ENCODE results near the gene EPHB4. TPM values are rescaled to one million over a fixed set of nuclear protein-coding genes. Genes with fewer than 3 reads are reported as not detected.

Gene EPHB4
- total RNA-seq, 6 experiments from 2014 or later: 23.9 to 43.7 (median 36.8) TPM

DNA sequence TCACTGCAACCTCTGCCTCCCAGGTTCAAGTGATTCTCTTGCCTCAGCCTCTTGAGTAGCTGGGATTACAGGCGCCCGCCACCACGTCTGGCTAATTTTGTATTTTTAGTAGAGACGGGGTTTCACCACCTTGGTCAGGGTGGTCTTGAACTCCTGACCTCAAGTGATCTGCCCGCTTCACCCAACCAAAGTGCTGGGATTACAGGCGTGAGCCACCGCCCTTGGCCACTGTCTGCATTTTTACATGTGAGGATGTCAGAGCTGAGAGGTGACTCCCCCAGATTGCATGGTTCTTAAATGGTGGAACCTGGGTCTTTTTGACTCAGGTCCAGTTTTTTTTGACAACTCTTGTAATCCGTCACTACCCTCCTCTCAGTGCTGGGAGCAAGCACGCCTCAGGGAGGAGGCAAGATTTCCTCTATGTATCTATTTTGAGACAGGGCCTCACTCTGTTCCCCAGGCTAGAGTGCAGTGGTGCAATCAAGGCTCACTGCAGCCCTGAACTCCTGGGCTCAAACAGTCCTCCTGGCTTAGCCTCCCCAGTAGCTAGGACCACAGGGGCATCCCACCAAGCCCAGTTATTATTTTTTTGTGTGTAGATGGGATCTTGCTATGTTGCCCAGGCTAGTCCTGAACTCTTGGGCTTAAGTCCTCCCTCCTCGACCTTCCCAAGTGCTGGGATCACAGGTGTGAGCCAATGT is 46.4 kb upstream of the EPHB4 start:
- Histone ChIP-seq H3K27me3 (no peaks in the 10 kb centered on the region), H3K9me3 (no peaks in the 10 kb centered on the region), H3K4me3 (no peak overlapping the region), H3K27ac (no peak overlapping the region), H3K4me1 (peaks cover 0 to 25% (median 8%) of the 10 kb centered on the region in 4 donors), H3K36me3 (peaks cover 0 to 37% (median 18%) of the 10 kb centered on the region in 4 donors)
- TF ChIP-seq CTCF (IDR thresholded peaks at IDR 0.05) (no peak), POLR2A (IDR thresholded peaks at IDR 0.05) (no peak)
- intact Hi-C loops (cut with DNase I): no loop called here
- ATAC-seq: no peak
- WGBS (ENCODE audit: insufficient coverage, low coverage, low lambda C conversion rate, missing lambda C conversion rate): 72% methylated on average over 6 of the region's 10 CpGs
- no peak for DNase-seq

GRCh38 chr7:100867776-100868485 is 40.6 kb upstream of the EPHB4 start:
- H3K9me3 ChIP-seq: no peaks in the 10 kb centered on the region
- DNase-seq (peak; percentile 62 to 80 (median 78)), ATAC-seq (peak; percentile 45 to 70 (median 58))
- intact Hi-C loops (cut with DNase I): no loop called here
- H3K4me3 ChIP-seq: peak overlapping the region; percentile 87 to 99 (median 94)
- H3K27ac ChIP-seq: peak overlapping the region; percentile 95 to 99 (median 96)
- 2% methylated on average over 9 of the region's 27 CpGs for WGBS (ENCODE audit: insufficient coverage, low coverage, low lambda C conversion rate, missing lambda C conversion rate)
- H3K36me3 ChIP-seq: peaks cover 0 to 29% (median 13%) of the 10 kb centered on the region in 4 donors
- H3K27me3 ChIP-seq: no peaks in the 10 kb centered on the region
- peaks cover 0 to 27% (median 9%) of the 10 kb centered on the region in 4 donors for H3K4me1 ChIP-seq
- peak; percentile 42 for TF ChIP-seq POLR2A (IDR thresholded peaks at IDR 0.05)
- TF ChIP-seq CTCF (IDR thresholded peaks at IDR 0.05): no peak

DNA sequence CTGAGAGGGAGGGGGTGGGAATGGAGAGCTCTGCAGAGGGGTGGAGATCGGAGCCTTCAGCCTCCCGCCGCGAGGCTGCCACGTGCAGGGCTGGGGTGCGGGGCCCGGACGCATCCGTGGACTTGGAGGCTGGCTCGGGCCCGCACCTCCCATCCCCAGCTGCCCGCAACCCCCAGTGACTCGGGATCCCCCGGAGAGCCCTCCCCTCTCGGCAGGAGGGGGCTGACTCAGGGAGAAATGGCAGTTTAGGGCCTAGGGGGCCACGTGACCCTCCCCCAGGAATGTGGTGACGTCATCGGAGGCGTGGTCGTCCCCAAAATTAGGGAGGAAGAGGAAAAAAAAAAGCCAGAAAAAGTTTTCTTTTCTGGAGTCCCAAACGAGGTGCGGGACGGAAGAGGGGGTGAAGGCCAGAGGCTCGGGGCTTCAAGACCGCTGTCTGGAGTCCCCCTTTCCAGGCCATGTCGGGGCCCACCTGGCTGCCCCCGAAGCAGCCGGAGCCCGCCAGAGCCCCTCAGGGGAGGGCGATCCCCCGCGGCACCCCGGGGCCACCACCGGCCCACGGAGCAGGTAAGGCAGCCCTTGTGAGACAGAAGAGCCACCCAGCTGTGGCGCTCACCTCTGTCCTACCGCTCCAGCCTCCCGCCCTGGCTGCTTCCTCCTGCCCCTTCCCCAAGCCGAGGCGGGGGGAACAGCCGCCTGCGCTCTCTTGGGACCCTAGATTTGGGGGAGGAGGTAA is 39.9 kb upstream of the EPHB4 start, which contains the start of gene TRIP6:
Gene TRIP6, plus strand, starts transcription at position 348 of the 736 bp plus-strand sequence. Its CDS starts 111 bp downstream, at position 459.
- no peaks in the 10 kb centered on the region for H3K27me3 ChIP-seq
- intact Hi-C loops (cut with DNase I): no loop called here
- peaks cover 0 to 21% (median 9%) of the 10 kb centered on the region in 4 donors for H3K36me3 ChIP-seq
- H3K9me3 ChIP-seq: no peaks in the 10 kb centered on the region
- under 1% methylated on average over 15 of the region's 42 CpGs for WGBS (ENCODE audit: insufficient coverage, low coverage, low lambda C conversion rate, missing lambda C conversion rate)
- H3K4me1 ChIP-seq: peaks cover 0 to 28% (median 9%) of the 10 kb centered on the region in 4 donors
- peak within 1 kb of the TSS; percentile 87 to 99 (median 94) for H3K4me3 ChIP-seq
- DNase-seq (peak; percentile 82 to 86 (median 84)), ATAC-seq (peak; percentile 50 to 64 (median 55))
- peak within 1 kb of the TSS; percentile 95 to 99 (median 96) for H3K27ac ChIP-seq
- no peak for TF ChIP-seq CTCF (IDR thresholded peaks at IDR 0.05)
- peak; percentile 41 for TF ChIP-seq POLR2A (IDR thresholded peaks at IDR 0.05)

- Histone ChIP-seq H3K9me3 (no peaks in the 10 kb centered on the region), H3K27me3 (no peaks in the 10 kb centered on the region), H3K4me3 (peak overlapping the region; percentile 87 to 99 (median 94)), H3K4me1 (peaks cover 0 to 28% (median 9%) of the 10 kb centered on the region in 4 donors), H3K27ac (peak overlapping the region; percentile 95 to 99 (median 96)), H3K36me3 (peaks cover 0 to 16% (median 7%) of the 10 kb centered on the region in 4 donors)
- ATAC-seq (no peak), DNase-seq (no peak)
- TF ChIP-seq POLR2A (IDR thresholded peaks at IDR 0.05) (no peak), CTCF (IDR thresholded peaks at IDR 0.05) (no peak)
- intact Hi-C loops (cut with DNase I): no loop called here
- WGBS (ENCODE audit: insufficient coverage, low coverage, low lambda C conversion rate, missing lambda C conversion rate): no CpG with 5 or more reads among the region's 5 CpGs
Observed at GRCh38 chr7:100866729-100867039, 39.4 kb upstream of the EPHB4 start.
